Caco-2 (cell line): Measurements from ENCODE around the gene SNX19. TPM values are rescaled to one million over a fixed set of nuclear protein-coding genes. Genes with fewer than 3 reads are reported as not detected.

Experiments
- BruUV-seq: library from RNA; stranded (reverse); fragments of 400-500 nt; replicated peaks from 2 replicates; lab custom pipeline; 2021; lab: Mats Ljungman, UMichigan
- CTCF ChIA-PET: fragments of 300-600 bp; sonication (Branson Sonifier 250); formaldehyde crosslinking; loops from one replicate; lab custom pipeline; 2022; ENCODE audit warnings: antibody characterized with exemption; lab: Charles Lee
- POLR2A ChIA-PET: fragments of 300-600 bp; sonication (Branson Sonifier 250); formaldehyde crosslinking; loops from one replicate; lab custom pipeline; 2022; ENCODE audit warnings: antibody characterized with exemption; lab: Charles Lee
- DNase-seq, 2 experiments: peaks; one replicate each; pipeline versions ENCODE4 v3.0.0 to v3.0.0-alpha.2; 2020 to 2022
- H3K27me3 ChIP-seq: replicated peaks from 2 replicates; pipeline ENCODE4 v1.6.0; 2011; ENCODE audit warnings: low read length; ENCODE audit not compliant: control insufficient read depth, insufficient read depth
- H3K36me3 ChIP-seq: 2 replicates; pipeline ENCODE4 v1.5.1; 2011; ENCODE audit warnings: low read length; ENCODE audit not compliant: control insufficient read depth, insufficient read depth
- H3K4me1 ChIP-seq: fragments of 250-450 bp; sonication (Bioruptor Pico); 2 replicates; pipeline ENCODE4 v1.5.1; 2020; ENCODE audit warnings: mild to moderate bottlenecking
- H3K4me3 ChIP-seq: 2 replicates; pipeline ENCODE4 v1.5.1; 2011; ENCODE audit warnings: low read depth, mild to moderate bottlenecking, control low read depth, low read length
- H3K9me3 ChIP-seq: fragments of 250-450 bp; sonication (Bioruptor Pico); 2 replicates; pipeline ENCODE4 v1.5.1; 2020; ENCODE audit warnings: mild to moderate bottlenecking, moderate library complexity
- H3K27ac Mint-ChIP-seq: one replicate; pipeline ENCODE4 v1.8.0; 2022; ENCODE audit warnings: mixed read lengths; ENCODE audit not compliant: unreplicated experiment
- H3K27me3 Mint-ChIP-seq: one replicate; pipeline ENCODE4 v1.8.0; 2022; ENCODE audit warnings: mixed read lengths; ENCODE audit not compliant: insufficient read depth, unreplicated experiment
- H3K36me3 Mint-ChIP-seq: one replicate; pipeline ENCODE4 v1.8.0; 2022; ENCODE audit warnings: mild to moderate bottlenecking, mixed read lengths; ENCODE audit not compliant: insufficient read depth, unreplicated experiment
- H3K4me1 Mint-ChIP-seq: one replicate; pipeline ENCODE4 v1.8.0; 2022; ENCODE audit warnings: low read depth, mixed read lengths; ENCODE audit not compliant: unreplicated experiment
- H3K4me3 Mint-ChIP-seq: one replicate; pipeline ENCODE4 v1.8.0; 2022; ENCODE audit warnings: mild to moderate bottlenecking, moderate library complexity, mixed read lengths; ENCODE audit not compliant: unreplicated experiment
- H3K9me3 Mint-ChIP-seq: one replicate; pipeline ENCODE4 v1.8.0; 2022; ENCODE audit warnings: mixed read lengths; ENCODE audit not compliant: unreplicated experiment
- CTCF ChIP-seq, 2 experiments: fragments of 200-600 bp in 1 of 2; IDR thresholded peaks; 1 replicate in 1 of 2; 2 replicates in 1 of 2; pipeline versions ENCODE4 v1.5.1 to v1.8.0; 2011 to 2022; ENCODE audit warnings: antibody characterized with exemption in 1 of 2, control low read depth in 1 of 2, inconsistent platforms in 1 of 2, low read depth in 1 of 2, low read length in 1 of 2, mild to moderate bottlenecking in 1 of 2, moderate library complexity in 1 of 2; ENCODE audit not compliant: insufficient read depth in 1 of 2, severe bottlenecking in 1 of 2, unreplicated experiment in 1 of 2
- intact Hi-C: fragments of 100-400 bp; cut with micrococcal nuclease; formaldehyde crosslinking; loops from one replicate; pipeline ENCODE4 v1.10.0; 2022; ENCODE audit not compliant: unreplicated experiment
- total RNA-seq: library from RNA; stranded (reverse); gene quantifications from 2 replicates; pipeline ENCODE4 v1.2.3, GENCODE V29; 2022

SNX19 gene
- total RNA-seq, 1 experiment from 2014 or later: 82.4 TPM

GRCh38 chr11:130906616-130907015 is 9.7 kb downstream of the SNX19 start:
- H3K4me1 Mint-ChIP-seq: no peaks in the 10 kb centered on the region
- no peak overlapping the region for H3K27ac Mint-ChIP-seq
- CTCF ChIA-PET: interaction anchor here (1.2 kb wide), 1 partner anchor 10 kb away, joined by 3 read pairs; the partner anchor contains the start of gene SNX19
- H3K27me3 Mint-ChIP-seq: no peaks in the 10 kb centered on the region
- H3K4me3 ChIP-seq: no peak overlapping the region
- POLR2A ChIA-PET: no interaction called here
- no peak for DNase-seq
- H3K36me3 ChIP-seq: peaks cover 8% of the 10 kb centered on the region
- BruUV-seq: no TSS peak
- no peaks in the 10 kb centered on the region for H3K9me3 ChIP-seq
- H3K9me3 Mint-ChIP-seq: no peaks in the 10 kb centered on the region
- no peaks in the 10 kb centered on the region for H3K4me1 ChIP-seq
- intact Hi-C loops: no loop called here
- H3K36me3 Mint-ChIP-seq: peaks cover 81% of the 10 kb centered on the region
- no peak overlapping the region for H3K4me3 Mint-ChIP-seq
- H3K27me3 ChIP-seq: no peaks in the 10 kb centered on the region
- TF ChIP-seq CTCF (IDR thresholded peaks at IDR 0.05; ENCODE audit: insufficient read depth in 1 of 2, low read depth in 1 of 2, low read length in 1 of 2, severe bottlenecking in 1 of 2, unreplicated experiment in 1 of 2): no peak

GRCh38 chr11:130905512-130905911 is 10.8 kb downstream of the SNX19 start:
- Histone ChIP-seq H3K36me3 (peaks cover 10% of the 10 kb centered on the region), H3K27me3 (no peaks in the 10 kb centered on the region), H3K4me3 (no peak overlapping the region), H3K9me3 (no peaks in the 10 kb centered on the region), H3K4me1 (no peaks in the 10 kb centered on the region)
- POLR2A ChIA-PET: no interaction called here
- H3K4me1 Mint-ChIP-seq: no peaks in the 10 kb centered on the region
- no peak overlapping the region for H3K4me3 Mint-ChIP-seq
- H3K9me3 Mint-ChIP-seq: no peaks in the 10 kb centered on the region
- DNase-seq: no peak
- H3K27me3 Mint-ChIP-seq: no peaks in the 10 kb centered on the region
- BruUV-seq: no TSS peak
- CTCF ChIA-PET: interaction anchor here (2.1 kb wide), 1 partner anchor 11 kb away, joined by 16 read pairs; the partner anchor contains the start of gene SNX19
- intact Hi-C loops: no loop called here
- TF ChIP-seq CTCF (IDR thresholded peaks at IDR 0.05; ENCODE audit: insufficient read depth in 1 of 2, low read depth in 1 of 2, low read length in 1 of 2, severe bottlenecking in 1 of 2, unreplicated experiment in 1 of 2): no peak
- H3K36me3 Mint-ChIP-seq: peaks cover 81% of the 10 kb centered on the region
- no peak overlapping the region for H3K27ac Mint-ChIP-seq

GRCh38 chr11:130904380-130904779 is 11.9 kb downstream of the SNX19 start:
- BruUV-seq: no TSS peak
- Mint-ChIP-seq H3K27ac (no peak overlapping the region), H3K36me3 (peaks cover 86% of the 10 kb centered on the region), H3K4me3 (no peak overlapping the region), H3K9me3 (no peaks in the 10 kb centered on the region), H3K4me1 (no peaks in the 10 kb centered on the region), H3K27me3 (no peaks in the 10 kb centered on the region)
- CTCF ChIA-PET: interaction anchor here (0.7 to 2.1 kb wide), 5 partner anchors 10 to 473 kb away, joined by 4 to 16 read pairs (median 6); partner anchors contain the start of gene SNX19
- Histone ChIP-seq H3K36me3 (peaks cover 12% of the 10 kb centered on the region), H3K4me3 (no peak overlapping the region), H3K9me3 (no peaks in the 10 kb centered on the region), H3K4me1 (no peaks in the 10 kb centered on the region; the same call in 1 of the 2 replicates), H3K27me3 (no peaks in the 10 kb centered on the region)
- peak; percentile 61 to 63 for TF ChIP-seq CTCF (IDR thresholded peaks at IDR 0.05; ENCODE audit: insufficient read depth in 1 of 2, low read depth in 1 of 2, low read length in 1 of 2, severe bottlenecking in 1 of 2, unreplicated experiment in 1 of 2)
- POLR2A ChIA-PET: no interaction called here
- intact Hi-C loops: no loop called here
- no peak for DNase-seq
